IPS-18a (cell line): ENCODE data around the gene CREBBP.

ENCODE experiments used
- H3K27ac ChIP-seq: one replicate; pipeline ENCODE4 v1.5.1; 2013; ENCODE audit warnings: low read length
- H3K27me3 ChIP-seq: one replicate; pipeline ENCODE4 v1.6.1; 2013; ENCODE audit warnings: mild to moderate bottlenecking, low read length; ENCODE audit not compliant: control insufficient read depth, insufficient read depth
- H3K36me3 ChIP-seq: one replicate; pipeline ENCODE4 v1.6.1; 2013; ENCODE audit warnings: low read depth, low read length; ENCODE audit not compliant: control insufficient read depth
- H3K4me1 ChIP-seq: one replicate; pipeline ENCODE4 v1.6.1; 2013; ENCODE audit warnings: low read depth, low read length; ENCODE audit not compliant: control insufficient read depth
- H3K4me3 ChIP-seq: one replicate; pipeline ENCODE4 v1.5.1; 2013; ENCODE audit warnings: low read length
- H3K9ac ChIP-seq: one replicate; pipeline ENCODE4 v1.6.1; 2013; ENCODE audit warnings: mild to moderate bottlenecking, low read length, moderate library complexity
- H3K9me3 ChIP-seq: one replicate; pipeline ENCODE4 v1.6.1; 2013; ENCODE audit warnings: low read depth, low read length; ENCODE audit not compliant: control insufficient read depth

Gene CREBBP

DNA sequence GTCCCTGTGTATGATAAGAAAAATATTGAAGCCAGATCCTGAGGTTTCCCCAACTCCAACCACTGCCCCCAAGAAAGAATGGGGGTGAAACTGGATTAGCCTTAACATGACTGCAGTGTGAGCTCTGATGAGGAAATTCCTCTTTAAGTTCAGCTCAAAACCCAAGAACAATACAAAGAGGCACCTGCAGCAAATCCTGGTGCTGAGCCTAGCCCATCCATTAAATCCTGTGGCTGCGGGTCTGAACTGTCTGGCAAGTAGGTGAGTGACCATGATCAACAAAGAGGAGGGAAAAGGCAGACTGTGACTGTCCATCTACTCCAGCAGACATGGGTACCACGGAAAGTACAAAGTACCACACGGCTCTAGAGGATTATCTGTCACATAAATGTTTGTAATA is 64.2 kb downstream of the CREBBP start:
- Histone ChIP-seq H3K27ac (no peak overlapping the region), H3K9me3 (no peaks in the 10 kb centered on the region), H3K4me1 (peaks cover 5% of the 10 kb centered on the region), H3K36me3 (no peaks in the 10 kb centered on the region), H3K4me3 (no peak overlapping the region), H3K9ac (no peak overlapping the region), H3K27me3 (no peaks in the 10 kb centered on the region)

DNA sequence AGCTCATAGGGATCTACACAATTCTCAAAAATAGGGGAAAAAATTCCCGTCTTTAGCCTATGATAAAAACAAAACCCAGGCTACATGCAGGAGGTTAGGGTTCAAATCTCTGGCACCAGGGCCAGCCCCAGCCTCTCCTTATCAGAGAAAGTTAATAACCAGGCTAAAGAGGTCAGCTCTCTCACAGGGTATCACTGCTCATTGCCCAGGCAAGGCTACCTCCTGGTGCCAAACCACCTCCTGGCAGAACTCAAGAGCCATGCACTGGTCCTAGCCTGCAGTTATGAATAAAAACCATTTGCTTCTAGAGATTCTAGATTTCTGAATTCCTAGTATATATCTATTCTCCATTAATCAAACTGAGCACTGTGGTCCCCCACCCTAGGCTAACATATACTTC is 65.8 kb downstream of the CREBBP start:
- Histone ChIP-seq H3K9ac (no peak overlapping the region), H3K9me3 (no peaks in the 10 kb centered on the region), H3K4me1 (peaks cover 10% of the 10 kb centered on the region), H3K27ac (no peak overlapping the region), H3K4me3 (no peak overlapping the region), H3K27me3 (no peaks in the 10 kb centered on the region), H3K36me3 (no peaks in the 10 kb centered on the region)

DNA sequence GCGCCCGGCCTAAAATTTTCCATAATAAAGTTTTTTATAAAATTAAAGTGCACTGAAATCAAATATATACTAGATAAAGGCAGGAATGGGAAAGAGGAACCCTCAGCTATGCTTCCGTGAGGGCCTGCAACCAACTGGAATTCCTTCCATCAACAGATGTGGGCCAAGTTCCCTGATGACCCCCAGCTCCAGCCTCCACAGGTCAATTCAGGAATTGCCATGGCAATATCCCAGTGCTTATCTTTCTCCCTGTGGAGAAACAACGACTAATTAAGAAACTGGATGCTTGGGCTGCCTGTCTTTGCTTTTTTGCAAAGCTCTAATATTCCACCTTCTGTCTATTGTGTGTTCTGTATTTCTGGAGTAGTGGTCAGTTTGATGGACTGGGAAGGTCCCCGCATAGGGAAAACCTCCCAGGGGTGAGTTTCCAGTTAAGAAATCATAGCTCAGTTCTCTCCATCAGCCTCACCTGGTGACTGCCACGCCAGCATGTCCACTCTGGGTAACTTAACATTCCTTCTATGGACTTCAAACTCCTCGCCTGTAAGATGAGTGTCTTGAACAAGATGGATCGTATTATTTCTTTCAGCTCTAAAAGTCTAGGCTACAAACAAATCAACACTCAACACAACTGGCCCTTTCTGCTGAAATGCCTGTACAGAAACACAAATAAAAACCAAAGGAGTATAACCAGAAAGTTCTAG is 67.9 kb downstream of the CREBBP start:
- H3K36me3 ChIP-seq = no peaks in the 10 kb centered on the region
- no peaks in the 10 kb centered on the region for H3K27me3 ChIP-seq
- peaks cover 10% of the 10 kb centered on the region for H3K4me1 ChIP-seq
- H3K9me3 ChIP-seq = no peaks in the 10 kb centered on the region
- H3K27ac ChIP-seq = no peak overlapping the region
- H3K4me3 ChIP-seq = no peak overlapping the region
- no peak overlapping the region for H3K9ac ChIP-seq

DNA sequence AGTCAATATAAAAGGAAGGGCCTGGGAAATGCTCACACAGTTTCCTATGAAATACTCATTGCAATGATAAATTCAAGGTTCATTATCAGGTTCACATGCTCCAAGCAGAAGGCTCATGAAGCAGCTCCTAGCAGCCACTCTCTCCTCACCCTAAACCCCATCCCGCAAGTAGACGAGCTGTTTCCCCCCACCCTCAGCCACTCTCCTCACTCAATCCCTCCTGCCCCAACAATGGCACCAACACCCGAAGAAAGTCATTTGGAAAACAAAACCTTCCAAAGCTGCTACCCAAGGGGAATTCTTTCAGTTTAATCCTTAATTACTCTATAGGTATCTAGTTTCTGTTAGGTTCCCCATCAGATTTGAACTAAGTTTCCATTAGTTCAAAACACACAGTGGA is 69.7 kb downstream of the CREBBP start:
- no peak overlapping the region for H3K9ac ChIP-seq
- H3K27ac ChIP-seq = no peak overlapping the region
- H3K9me3 ChIP-seq = no peaks in the 10 kb centered on the region
- no peak overlapping the region for H3K4me3 ChIP-seq
- peaks cover 10% of the 10 kb centered on the region for H3K4me1 ChIP-seq
- no peaks in the 10 kb centered on the region for H3K36me3 ChIP-seq
- H3K27me3 ChIP-seq = no peaks in the 10 kb centered on the region

DNA sequence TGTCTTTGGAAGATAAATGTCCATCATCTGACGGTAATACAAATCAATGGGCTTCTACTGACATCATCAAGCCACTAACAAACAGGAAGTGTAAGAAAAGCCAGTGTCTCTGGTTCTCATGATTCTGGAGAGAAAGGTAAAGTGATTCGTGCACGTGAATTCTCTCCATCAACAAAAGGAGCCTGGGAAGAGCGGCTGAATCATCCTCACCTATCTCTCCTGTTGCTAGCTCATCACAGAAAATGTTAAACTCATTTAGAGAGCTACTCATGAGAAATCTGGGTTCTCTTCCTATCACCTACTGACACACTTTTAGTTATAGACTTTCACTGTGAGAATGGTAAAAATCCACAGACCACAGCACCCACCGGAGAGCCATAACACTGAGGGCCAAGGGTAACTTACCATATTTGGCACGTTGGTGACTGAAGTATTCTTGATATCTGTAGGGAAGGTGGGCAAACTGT is 70.3 kb downstream of the CREBBP start:
- Histone ChIP-seq H3K4me3 (no peak overlapping the region), H3K36me3 (no peaks in the 10 kb centered on the region)

DNA sequence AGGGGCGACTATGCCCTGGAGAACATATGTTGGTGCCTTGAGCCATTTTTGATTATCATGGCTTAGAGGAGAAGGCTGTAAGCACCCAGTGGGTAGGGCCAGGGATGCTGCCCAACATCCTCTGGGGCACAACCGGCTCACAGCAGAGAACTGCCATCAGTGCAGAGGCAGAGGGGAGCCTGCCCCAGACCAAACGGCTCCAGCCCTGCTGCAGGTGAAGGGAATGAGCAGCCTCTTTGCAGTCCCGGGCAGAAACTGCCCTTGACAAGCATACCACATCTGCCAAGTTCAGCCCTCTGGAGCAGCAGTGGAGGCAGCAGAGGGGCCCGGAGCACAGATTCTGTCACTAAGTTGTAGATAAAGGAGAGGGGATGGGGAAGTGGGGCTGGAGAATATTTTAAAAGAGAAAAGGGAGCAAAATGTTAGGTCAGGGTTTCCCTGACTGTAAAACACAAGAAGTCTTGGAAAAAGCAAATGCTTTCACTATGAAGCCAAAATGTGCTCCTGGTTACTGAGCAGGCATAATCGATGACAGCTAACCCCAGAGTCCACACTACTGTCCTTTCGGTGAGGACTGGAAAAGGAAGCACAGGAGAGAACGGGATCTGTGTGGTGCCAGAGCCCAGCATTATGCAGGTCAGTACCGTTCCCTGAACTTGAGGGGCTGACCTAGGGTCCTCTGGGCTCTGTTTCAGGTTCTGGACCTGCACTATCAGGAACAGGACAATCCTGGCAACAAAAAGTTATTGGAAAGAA is 72.0 kb downstream of the CREBBP start:
- Histone ChIP-seq H3K4me3 (no peak overlapping the region), H3K9ac (no peak overlapping the region), H3K4me1 (peaks cover 10% of the 10 kb centered on the region), H3K27ac (no peak overlapping the region), H3K36me3 (no peaks in the 10 kb centered on the region), H3K27me3 (no peaks in the 10 kb centered on the region), H3K9me3 (no peaks in the 10 kb centered on the region)

More for the DNA sequence above, 70.3 kb downstream of the CREBBP start:
- Histone ChIP-seq H3K9me3 (no peaks in the 10 kb centered on the region), H3K27ac (no peak overlapping the region), H3K27me3 (no peaks in the 10 kb centered on the region), H3K4me1 (peaks cover 10% of the 10 kb centered on the region), H3K9ac (no peak overlapping the region)

DNA sequence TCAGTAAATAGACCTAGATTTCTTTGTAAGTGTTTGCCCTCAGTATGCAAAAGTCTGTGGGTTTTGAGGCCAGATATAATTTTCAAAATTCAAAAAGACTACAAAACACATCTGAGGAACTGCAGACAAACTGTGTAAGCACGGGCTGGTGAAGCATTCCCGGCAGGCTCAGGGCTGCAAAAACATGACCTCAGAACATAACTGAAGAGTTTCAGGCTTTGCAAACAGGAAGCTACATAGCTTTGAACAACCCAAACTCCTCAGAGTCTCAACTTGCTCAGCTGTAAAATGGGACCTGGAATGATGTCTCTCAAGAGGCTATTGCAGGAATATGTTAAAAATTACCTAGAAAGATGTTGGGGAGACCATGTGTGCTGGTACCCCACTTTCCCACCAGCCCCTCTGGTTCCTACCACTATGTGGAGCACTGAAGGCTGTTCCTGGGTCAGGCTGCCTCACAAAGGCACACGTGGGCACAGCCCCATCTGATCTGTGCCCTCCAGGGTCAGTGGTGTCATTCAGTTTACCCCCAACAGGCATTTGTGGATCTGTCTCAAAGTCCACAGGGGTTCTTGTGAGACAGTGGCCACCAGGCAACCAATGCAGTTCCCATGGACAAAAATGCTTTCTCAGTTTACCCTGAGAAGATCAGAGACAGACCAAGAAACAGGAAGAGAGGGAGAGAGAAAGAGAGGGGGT is 72.9 kb downstream of the CREBBP start:
- Histone ChIP-seq H3K9ac (no peak overlapping the region), H3K9me3 (no peaks in the 10 kb centered on the region), H3K4me3 (no peak overlapping the region), H3K27ac (no peak overlapping the region), H3K4me1 (peaks cover 6% of the 10 kb centered on the region), H3K27me3 (no peaks in the 10 kb centered on the region), H3K36me3 (no peaks in the 10 kb centered on the region)

DNA sequence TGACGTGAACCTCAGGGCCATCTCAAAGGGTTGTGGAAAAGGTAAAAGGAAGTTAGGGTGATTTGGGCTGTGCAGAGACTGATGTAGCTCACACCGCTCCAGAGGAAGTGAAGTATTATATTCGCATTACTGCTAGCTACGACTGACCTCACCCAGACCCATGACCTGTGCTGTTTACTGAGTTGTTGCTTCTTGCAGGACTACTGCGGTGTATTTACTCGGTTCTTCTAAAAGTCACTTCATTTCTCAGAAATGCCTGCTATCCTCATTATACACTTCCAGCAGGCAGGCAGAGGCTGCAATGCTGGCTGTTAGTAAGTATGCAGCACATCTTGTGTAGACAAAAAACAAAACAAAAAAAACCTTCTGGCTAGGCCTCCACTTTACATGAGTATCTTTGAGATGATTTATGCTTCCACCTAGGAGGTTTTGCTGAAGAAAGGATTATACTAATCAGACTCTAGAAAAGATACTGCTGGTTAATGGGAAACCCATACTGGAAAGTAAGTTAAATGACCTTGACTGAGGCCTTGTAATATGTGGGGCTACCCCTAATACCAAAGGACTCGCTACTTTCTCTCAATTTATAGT is 76.0 kb downstream of the CREBBP start:
- H3K9me3 ChIP-seq = no peaks in the 10 kb centered on the region
- H3K27ac ChIP-seq = no peak overlapping the region
- H3K4me3 ChIP-seq = no peak overlapping the region
- no peaks in the 10 kb centered on the region for H3K4me1 ChIP-seq
- no peaks in the 10 kb centered on the region for H3K36me3 ChIP-seq
- H3K9ac ChIP-seq = no peak overlapping the region
- no peaks in the 10 kb centered on the region for H3K27me3 ChIP-seq

DNA sequence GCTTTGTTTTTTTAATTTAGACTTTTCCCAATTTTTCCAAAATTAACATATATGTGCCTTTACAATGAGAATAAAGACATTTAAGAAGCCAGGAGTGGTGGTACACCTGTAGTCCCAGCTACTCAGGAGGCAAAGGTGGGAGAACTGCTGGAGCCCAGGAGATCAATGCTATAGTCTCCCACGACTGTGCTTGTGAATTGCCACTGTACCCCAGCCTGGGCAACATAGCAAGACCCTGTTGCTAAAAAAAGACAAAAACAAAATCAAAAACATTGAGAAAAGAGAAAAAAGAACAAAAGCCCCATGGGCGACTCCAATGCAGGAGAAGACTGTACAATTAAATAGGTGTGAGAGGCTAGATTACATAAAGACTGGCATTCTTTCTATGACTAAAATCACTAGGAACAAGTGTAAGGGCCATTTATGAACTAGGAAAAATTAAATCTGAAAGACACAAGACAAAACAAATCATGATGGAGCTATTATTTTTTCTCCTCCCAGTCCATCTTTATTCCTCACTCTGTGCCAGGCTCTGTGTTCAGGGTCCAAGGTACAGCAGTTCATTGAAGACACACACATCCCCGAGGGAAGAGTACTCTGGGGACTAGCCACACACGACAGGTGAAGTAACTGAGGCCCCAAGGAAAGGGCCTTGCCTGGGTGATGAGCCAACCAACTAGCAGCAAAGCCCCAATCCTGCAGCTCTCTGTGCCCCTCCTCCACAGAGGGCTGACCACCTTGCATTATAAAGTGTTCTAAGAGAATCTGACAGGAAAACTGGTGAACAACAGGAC is 79.8 kb downstream of the CREBBP start:
- Histone ChIP-seq H3K27me3 (no peaks in the 10 kb centered on the region), H3K27ac (no peak overlapping the region), H3K36me3 (no peaks in the 10 kb centered on the region), H3K4me1 (peaks cover 4% of the 10 kb centered on the region), H3K4me3 (no peak overlapping the region), H3K9me3 (no peaks in the 10 kb centered on the region), H3K9ac (no peak overlapping the region)

DNA sequence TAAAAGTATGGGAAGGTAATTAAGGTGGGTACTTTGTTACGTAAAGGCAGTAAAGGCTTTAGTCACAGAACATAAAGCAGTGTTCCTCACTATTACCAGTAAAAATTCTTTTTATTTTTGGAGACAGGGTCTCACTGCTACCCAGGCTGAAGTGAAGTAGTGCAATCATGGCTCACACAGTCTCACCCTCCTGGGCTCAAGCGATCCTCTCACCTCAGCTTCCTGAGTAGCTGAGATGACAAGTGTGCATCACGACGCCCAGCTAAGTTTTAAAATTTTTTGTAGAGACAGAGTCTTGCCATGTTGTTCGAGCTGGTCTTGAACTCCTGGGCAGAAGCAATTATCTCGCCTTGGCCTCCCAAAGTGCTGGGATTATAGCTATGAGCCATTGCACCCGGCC is 80.5 kb downstream of the CREBBP start:
- Histone ChIP-seq H3K27ac (no peak overlapping the region), H3K4me3 (no peak overlapping the region), H3K36me3 (no peaks in the 10 kb centered on the region), H3K4me1 (peaks cover 4% of the 10 kb centered on the region), H3K9ac (no peak overlapping the region), H3K27me3 (no peaks in the 10 kb centered on the region), H3K9me3 (no peaks in the 10 kb centered on the region)

DNA sequence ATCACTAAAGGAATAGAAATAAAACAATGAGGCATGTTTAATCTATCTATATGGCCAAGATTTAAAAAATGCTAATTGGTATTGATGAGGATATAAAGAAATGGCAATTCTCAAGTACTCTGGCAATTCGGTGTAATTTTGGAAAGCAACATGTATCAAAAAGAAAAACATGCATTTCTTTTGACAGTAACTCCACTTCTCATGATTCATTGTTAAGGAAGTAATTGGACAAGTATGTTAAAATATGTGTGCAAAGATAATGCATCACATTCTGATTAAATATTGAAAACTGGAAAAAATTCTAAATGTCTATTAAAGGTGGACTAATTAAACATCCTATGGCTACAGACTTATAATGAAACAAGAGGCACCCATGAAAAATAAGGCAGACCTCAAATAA is 81.2 kb downstream of the CREBBP start:
- H3K27me3 ChIP-seq = no peaks in the 10 kb centered on the region
- no peak overlapping the region for H3K9ac ChIP-seq
- H3K36me3 ChIP-seq = no peaks in the 10 kb centered on the region

More for the DNA sequence above, 81.2 kb downstream of the CREBBP start:
- Histone ChIP-seq H3K27ac (no peak overlapping the region), H3K9me3 (no peaks in the 10 kb centered on the region), H3K4me3 (no peak overlapping the region), H3K4me1 (peaks cover 4% of the 10 kb centered on the region)
